Measurements from ENCODE around the gene NEK3. TPM values are rescaled to one million over a fixed set of nuclear protein-coding genes. Genes with fewer than 3 reads are reported as not detected.
A peak's percentile ranks its signal among the peaks of the same experiment; 100 is the strongest.

The NEK3 gene
- total RNA-seq, 1 experiment from 2014 or later: 13.3 TPM

GRCh38 chr13:52156724-52157261 is 2.6 kb downstream of the NEK3 start:
- Histone ChIP-seq H4K91ac (ENCODE audit: insufficient read length, low read depth, low read length) (no peak overlapping the region), H4K20me1 (ENCODE audit: control insufficient read depth, insufficient read depth, insufficient read length) (no peaks in the 10 kb centered on the region), H3K9me3 (ENCODE audit: control insufficient read depth, low read depth, low read length) (no peaks in the 10 kb centered on the region), H3K23me2 (ENCODE audit: insufficient read length, low read depth, low read length, poor library complexity, severe bottlenecking) (peaks cover 5% of the 10 kb centered on the region), H3K56ac (ENCODE audit: insufficient read length, low read depth, low read length) (no peak overlapping the region), H3K14ac (ENCODE audit: insufficient read depth, low read length) (no peak overlapping the region), H2BK20ac (ENCODE audit: low read depth, low read length, poor library complexity, severe bottlenecking) (no peak overlapping the region), H2BK5ac (ENCODE audit: insufficient read length, low read length) (no peak overlapping the region), H3K4me2 (ENCODE audit: insufficient read depth, insufficient read length, low read length) (no peak overlapping the region), H3K23ac (ENCODE audit: insufficient read length, low read depth, low read length) (no peak overlapping the region), H4K5ac (ENCODE audit: insufficient read length, low read depth, low read length) (no peak overlapping the region), H3K18ac (ENCODE audit: insufficient read length, low read depth, low read length) (no peak overlapping the region), H3K27me3 (ENCODE audit: insufficient read depth, low read length) (no peaks in the 10 kb centered on the region; the same call in 1 of the 2 replicates), H3K4me1 (ENCODE audit: insufficient read depth, low read length) (peaks cover 3% of the 10 kb centered on the region; the same call in 1 of the 2 replicates), H3K4ac (ENCODE audit: low read depth, low read length) (no peak overlapping the region), H3K27ac (ENCODE audit: insufficient read length, low read depth, low read length) (no peak overlapping the region), H3K79me1 (ENCODE audit: insufficient read depth, low read depth, low read length, poor library complexity, severe bottlenecking) (no peaks in the 10 kb centered on the region), H2BK120ac (ENCODE audit: low read depth, low read length, poor library complexity, severe bottlenecking) (no peak overlapping the region), H2AFZ (ENCODE audit: low read length) (no peak overlapping the region), H3T11ph (ENCODE audit: low read length) (no peak overlapping the region), H2BK12ac (ENCODE audit: insufficient read length, low read depth, low read length) (no peak overlapping the region), H2BK15ac (ENCODE audit: low read depth, low read length) (no peak overlapping the region), H3K9ac (ENCODE audit: extremely low read depth, insufficient read length, low read length) (no peak overlapping the region), H2AK5ac (ENCODE audit: insufficient read length, low read length) (no peak overlapping the region), H4K8ac (replicated peaks; ENCODE audit: insufficient read length, low read depth, low read length) (no peak overlapping the region), H3K79me2 (ENCODE audit: insufficient read depth, low read length) (no peaks in the 10 kb centered on the region)
- no CpG with 5 or more reads among the region's 1 CpG for WGBS (ENCODE audit: extremely low coverage, insufficient read length, low lambda C conversion rate)
- Mint-ChIP-seq H3K27ac (no peak overlapping the region; a peak in 2 of 7 replicates), H3K9me3 (peaks cover 0 to 6% of the 10 kb centered on the region in 2 experiments; a peak in 3 of 5 replicates), H3K27me3 (ENCODE audit: low read depth) (peaks cover 12% of the 10 kb centered on the region), H3K4me3 (peak overlapping the region in 1 of 2 experiments; percentile 33; a peak in 2 of 5 replicates), H3K4me1 (peaks cover 17 to 22% of the 10 kb centered on the region in 2 experiments), H3K36me3 (ENCODE audit: insufficient read depth in 1 of 3, low read depth in 3 of 3) (peaks cover 2 to 6% (median 5%) of the 10 kb centered on the region in 3 experiments; a peak in 5 of 7 replicates)
- TF ChIP-seq CTCF (conservative IDR thresholded peaks at IDR 0.05): no peak
- no peak for DNase-seq
